Activated naive CD8-positive, alpha-beta T cell treated with anti-CD3 and anti-CD28 coated beads, Interleukin-2, amount 50 U/mL, for 16 hours (primary cell): ENCODE measurements around the gene WNT2B.

Experiments used
- DNase-seq: peaks from one replicate; pipeline ENCODE4 v3.0.0-alpha.2; 2020; ENCODE audit warnings: low read depth, low spot score

WNT2B gene

GRCh38 chr1:112527266-112528010, 18.7 kb downstream of the WNT2B start:
- no peak for DNase-seq

DNA sequence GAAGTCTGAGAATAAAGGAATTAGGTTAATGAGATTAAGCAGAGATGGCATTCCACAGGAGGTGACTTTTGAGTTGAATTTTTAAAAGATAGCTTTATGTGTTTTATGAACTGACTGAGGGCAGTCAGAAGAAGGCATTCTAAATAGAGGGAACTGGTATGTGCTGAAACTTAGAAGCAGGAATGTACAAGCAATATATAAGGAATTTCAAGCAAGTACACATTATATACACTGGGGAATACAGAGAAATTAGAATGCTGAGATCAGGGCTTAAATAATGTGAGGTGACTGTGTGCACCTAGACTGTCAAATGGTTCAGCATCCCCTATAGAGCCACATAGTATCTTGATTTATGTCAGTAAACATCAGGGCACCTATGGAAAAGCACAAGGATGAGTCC, 19.3 kb downstream of the WNT2B start:
- no peak for DNase-seq

- DNase-seq: no peak
Measured at GRCh38 chr1:112529301-112529700, 20.5 kb downstream of the WNT2B start.

DNA sequence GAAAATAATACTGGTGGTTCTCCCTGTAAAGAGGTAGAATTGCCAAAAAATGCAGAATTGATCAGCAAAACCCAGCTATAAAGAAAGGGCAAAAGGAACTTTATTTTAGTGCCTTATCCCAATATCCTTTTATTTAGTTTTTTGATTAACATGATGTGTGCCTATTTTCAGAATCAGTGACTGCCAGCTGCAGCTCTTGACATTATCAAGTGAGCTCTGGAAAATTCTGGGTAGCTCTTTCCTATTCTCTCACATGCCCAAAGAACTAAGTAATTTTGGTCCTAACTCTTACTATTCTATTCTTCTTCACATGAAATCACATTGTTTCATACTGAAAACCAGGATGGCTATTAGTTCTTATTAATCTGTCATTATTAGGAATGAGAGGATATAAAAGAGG, 22.1 kb downstream of the WNT2B start:
- DNase-seq: no peak

DNA sequence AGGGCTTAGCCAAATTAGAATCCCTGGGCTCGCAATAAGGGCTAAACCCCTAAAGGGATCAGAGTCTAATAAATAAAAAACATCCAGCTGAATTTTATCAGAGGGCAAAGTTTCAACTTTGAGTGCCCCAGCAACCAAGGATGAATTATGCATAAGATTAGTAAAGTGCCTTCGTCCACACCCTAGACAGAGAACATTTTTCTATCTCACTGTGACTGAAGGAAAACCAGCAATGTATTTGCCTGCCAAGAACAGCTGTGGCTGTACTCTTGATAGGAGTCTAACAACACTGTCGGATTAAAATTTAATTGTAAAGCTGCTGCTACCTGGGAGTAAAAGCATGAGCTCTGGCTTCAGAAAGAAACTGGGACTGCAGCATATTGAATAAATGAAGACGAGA, 23.3 kb downstream of the WNT2B start:
- DNase-seq: no peak

DNA sequence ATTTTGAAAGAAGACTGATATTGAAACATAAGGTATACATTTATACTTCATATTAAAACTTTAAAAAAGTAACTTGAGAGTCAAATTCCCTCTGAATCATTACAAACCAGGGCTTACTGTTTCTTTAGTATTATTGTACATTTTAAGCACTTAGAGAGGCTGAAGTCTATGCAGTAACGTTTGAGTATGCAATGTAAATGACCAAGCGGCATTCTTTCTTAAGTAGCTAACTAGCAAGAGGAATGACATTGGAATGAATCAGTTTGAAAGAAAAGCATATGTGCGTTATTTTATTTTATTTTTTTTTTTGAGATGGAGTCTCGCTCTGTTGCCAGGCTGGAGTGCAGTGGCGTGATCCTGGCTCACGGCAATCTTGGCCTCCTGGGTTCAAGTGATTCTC, 24.3 kb downstream of the WNT2B start:
- DNase-seq: no peak

GRCh38 chr1:112536561-112536960, 27.8 kb downstream of the WNT2B start:
- DNase-seq: no peak

GRCh38 chr1:112537456-112537855, 28.7 kb downstream of the WNT2B start:
- DNase-seq: no peak

DNA sequence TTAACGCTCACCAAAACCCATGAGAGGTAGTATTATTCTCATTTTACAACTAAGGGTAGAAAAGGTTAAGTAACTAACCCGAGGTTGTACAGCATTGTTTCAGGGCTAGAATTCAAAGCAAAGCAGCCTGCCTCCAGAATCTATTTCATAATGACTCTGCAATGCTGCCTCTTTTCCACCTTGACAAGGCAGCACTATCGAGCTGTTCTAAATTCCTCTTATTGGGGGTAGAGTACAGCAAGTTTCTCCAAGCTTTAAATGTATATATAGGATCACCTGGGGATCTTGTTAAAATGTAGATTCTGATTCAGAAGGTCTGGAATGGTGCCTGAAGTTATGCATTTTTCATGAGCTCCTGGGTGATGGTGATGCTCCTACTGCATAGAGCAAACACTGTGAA, 30.1 kb downstream of the WNT2B start:
- DNase-seq: no peak

- DNase-seq: no peak
Measured at GRCh38 chr1:112540226-112540794, 31.5 kb downstream of the WNT2B start.

- DNase-seq: no peak
Measured at GRCh38 chr1:112541299-112541698, 32.5 kb downstream of the WNT2B start.

- DNase-seq: no peak
Measured at GRCh38 chr1:112542206-112542973, 33.6 kb downstream of the WNT2B start.

DNA sequence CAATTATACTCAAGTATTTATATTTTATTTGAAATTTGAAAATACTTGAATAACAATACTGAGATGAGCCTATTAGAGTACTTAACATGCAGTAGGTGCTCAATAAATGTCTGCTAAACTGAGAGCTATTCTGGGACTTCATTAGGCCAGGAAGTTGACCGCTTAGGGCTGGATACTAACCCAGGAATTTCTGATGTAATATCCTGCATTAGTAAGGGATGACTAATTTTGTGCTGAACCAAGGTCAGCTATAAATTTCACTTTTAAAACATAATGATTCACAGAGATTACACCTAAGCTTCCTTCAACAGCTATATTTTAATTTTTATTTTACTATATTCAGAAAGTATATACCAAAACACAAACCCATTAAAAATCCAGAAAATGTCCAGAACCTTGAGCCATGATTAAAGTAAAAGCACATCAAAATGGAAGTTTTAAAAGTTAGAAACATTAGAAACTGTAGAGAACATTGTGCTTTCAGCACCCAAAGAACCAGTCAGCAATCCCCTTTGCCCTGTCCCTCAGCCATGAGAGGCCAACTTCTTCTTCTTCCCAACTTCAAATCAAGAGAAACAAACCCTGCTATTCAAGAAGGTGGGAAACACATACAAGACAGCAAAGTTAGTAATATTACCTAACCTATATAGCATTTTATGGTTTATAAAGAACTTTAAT, 35.4 kb downstream of the WNT2B start:
- no peak for DNase-seq

DNA sequence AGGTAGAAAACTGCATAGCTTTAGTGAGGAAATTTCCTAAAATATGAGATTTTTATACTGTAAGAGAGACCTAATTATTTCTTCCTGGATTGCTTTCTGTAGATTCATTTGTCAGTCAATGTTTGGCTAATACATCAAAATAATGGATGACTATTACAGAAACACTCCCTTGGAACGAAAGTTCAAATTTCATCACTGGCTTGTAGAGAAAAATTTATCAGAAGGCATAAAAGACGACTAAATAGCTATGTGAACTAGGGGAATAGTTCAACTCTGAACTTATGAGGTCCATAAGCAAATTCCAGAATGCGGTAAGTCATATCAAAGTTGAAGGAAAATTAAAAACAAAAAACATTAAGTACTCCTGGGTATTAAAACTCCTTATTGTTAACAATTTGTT, 36.0 kb downstream of the WNT2B start:
- no peak for DNase-seq

- no peak for DNase-seq
Measured at GRCh38 chr1:112546076-112546475, 37.3 kb downstream of the WNT2B start.

GRCh38 chr1:112548547-112548946, 39.8 kb downstream of the WNT2B start:
- DNase-seq: no peak

- DNase-seq: no peak
Measured at GRCh38 chr1:112549590-112549989, 40.8 kb downstream of the WNT2B start.

DNA sequence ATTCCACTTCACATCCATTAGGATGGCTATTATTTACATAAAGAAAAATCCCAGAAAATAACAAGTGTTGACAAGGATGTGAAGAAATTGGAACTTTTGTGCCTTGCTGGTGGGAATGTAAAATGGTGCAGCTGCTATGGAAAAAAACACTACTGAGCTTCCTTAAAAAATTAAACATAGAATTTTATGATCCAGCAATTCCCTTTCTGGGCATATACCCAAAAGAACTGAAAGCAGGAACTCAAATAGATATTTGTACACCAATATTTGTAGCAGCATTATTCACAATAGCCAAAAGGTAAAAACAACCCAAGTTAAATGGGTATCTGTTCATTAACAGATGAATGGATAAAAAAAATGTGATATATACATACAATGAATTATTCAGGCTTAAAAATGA, 45.6 kb downstream of the WNT2B start:
- no peak for DNase-seq

- DNase-seq: no peak
Measured at GRCh38 chr1:112557385-112557784, 48.6 kb downstream of the WNT2B start.

DNA sequence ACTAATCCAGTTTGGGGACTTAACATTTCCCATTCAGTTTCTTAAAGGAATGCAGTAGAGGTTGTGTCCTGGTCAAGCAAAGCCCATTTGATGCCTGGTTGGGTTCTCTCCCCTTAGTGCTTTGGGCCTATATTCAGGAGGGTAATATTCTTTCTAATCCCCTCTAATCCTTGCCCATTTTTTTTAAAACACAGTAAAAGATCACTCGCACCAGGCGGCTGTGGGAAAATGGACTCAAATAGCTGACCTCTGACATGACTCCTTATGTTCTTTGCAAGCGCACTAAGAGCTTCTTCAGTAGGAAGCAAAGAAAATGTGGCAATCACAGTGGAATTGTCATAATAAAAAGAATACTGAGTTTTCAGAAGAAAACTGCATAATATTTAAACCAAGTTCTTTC, 49.9 kb downstream of the WNT2B start:
- no peak for DNase-seq

GRCh38 chr1:112563341-112563740, 54.6 kb downstream of the WNT2B start:
- DNase-seq: no peak

GRCh38 chr1:112564081-112564480, 55.3 kb downstream of the WNT2B start:
- DNase-seq: no peak
